Measurements from ENCODE around the gene BMP6.

- TF ChIP-seq GATA2 (IDR thresholded peaks at IDR 0.05; ENCODE audit: low read depth, low read length) (no peak), GATA3 (IDR thresholded peaks at IDR 0.05; ENCODE audit: low read depth, low read length) (no peak)
These were observed 2.3 kb upstream of the BMP6 start for GRCh38 chr6:7723554-7723953.

Data from SH-SY5Y (cell line).